Measurements from ENCODE around the gene ARID1B. TPM values are rescaled to one million over a fixed set of nuclear protein-coding genes. Genes with fewer than 3 reads are reported as not detected.
A peak's percentile ranks its signal among the peaks of the same experiment; 100 is the strongest.

ARID1B gene
- total and polyA plus RNA-seq, 2 of the 13 experiments (the other 11 are each of a cell fraction or from before 2014, with no cell fraction given): 20.1 to 32.6 TPM

GRCh38 chr6:156866220-156867015 is 89.2 kb downstream of the ARID1B start:
- Histone ChIP-seq H4K20me1 (ENCODE audit: insufficient read depth, low read length) (peaks cover 13% of the 10 kb centered on the region; the same call in 1 of the 2 replicates), H3K4me3 (replicated peaks in 1 of 3; ENCODE audit: insufficient read depth in 1 of 3, low read depth in 2 of 3, low read length in 3 of 3) (no peak overlapping the region), H2AFZ (ENCODE audit: low read length) (no peak overlapping the region), H3K4me1 (ENCODE audit: insufficient read depth, low read length) (no peaks in the 10 kb centered on the region), H3K27ac (ENCODE audit: extremely low read length, insufficient read depth, low read length) (no peak overlapping the region), H3K9ac (ENCODE audit: insufficient read depth, low read depth, low read length) (no peak overlapping the region), H3K9me3 (ENCODE audit: low read length) (no peaks in the 10 kb centered on the region), H3K4me2 (ENCODE audit: low read depth, low read length) (no peak overlapping the region), H3K27me3 (ENCODE audit: control insufficient read depth in 1 of 2, insufficient read depth in 2 of 2, low read length in 2 of 2) (no peaks in the 10 kb centered on the region), H3K79me2 (ENCODE audit: insufficient read depth, low read length) (peaks cover 89% of the 10 kb centered on the region), H3K36me3 (replicated peaks in 1 of 2; ENCODE audit: control insufficient read depth in 1 of 2, insufficient read depth in 2 of 2, low read length in 2 of 2) (peaks cover 3% of the 10 kb centered on the region in 2 experiments; a peak in 3 of 5 replicates)
- ATAC-seq: no peak
- no TSS peak for BruUV-seq (replicated peaks)
- WGBS (ENCODE audit: low lambda C conversion rate): 97% methylated on average over 10 of the region's 10 CpGs
- in situ Hi-C loops (cut with HindIII; ENCODE audit: extremely low pct_ligation_motif_present, low pct_unique_long_range_greater_than_20kb): no loop called here
- TF ChIP-seq ZNF460 (CRISPR knock-in tag; IDR thresholded peaks at IDR 0.05; ENCODE audit: borderline replicate concordance) (no peak), RBM22 (optimal IDR thresholded peaks at IDR 0.05; ENCODE audit: low read length) (peak; percentile 84), MBD4 (IDR thresholded peaks at IDR 0.05; ENCODE audit: borderline replicate concordance, low read length) (no peak)
- TF ChIP-seq, protein P1, sequence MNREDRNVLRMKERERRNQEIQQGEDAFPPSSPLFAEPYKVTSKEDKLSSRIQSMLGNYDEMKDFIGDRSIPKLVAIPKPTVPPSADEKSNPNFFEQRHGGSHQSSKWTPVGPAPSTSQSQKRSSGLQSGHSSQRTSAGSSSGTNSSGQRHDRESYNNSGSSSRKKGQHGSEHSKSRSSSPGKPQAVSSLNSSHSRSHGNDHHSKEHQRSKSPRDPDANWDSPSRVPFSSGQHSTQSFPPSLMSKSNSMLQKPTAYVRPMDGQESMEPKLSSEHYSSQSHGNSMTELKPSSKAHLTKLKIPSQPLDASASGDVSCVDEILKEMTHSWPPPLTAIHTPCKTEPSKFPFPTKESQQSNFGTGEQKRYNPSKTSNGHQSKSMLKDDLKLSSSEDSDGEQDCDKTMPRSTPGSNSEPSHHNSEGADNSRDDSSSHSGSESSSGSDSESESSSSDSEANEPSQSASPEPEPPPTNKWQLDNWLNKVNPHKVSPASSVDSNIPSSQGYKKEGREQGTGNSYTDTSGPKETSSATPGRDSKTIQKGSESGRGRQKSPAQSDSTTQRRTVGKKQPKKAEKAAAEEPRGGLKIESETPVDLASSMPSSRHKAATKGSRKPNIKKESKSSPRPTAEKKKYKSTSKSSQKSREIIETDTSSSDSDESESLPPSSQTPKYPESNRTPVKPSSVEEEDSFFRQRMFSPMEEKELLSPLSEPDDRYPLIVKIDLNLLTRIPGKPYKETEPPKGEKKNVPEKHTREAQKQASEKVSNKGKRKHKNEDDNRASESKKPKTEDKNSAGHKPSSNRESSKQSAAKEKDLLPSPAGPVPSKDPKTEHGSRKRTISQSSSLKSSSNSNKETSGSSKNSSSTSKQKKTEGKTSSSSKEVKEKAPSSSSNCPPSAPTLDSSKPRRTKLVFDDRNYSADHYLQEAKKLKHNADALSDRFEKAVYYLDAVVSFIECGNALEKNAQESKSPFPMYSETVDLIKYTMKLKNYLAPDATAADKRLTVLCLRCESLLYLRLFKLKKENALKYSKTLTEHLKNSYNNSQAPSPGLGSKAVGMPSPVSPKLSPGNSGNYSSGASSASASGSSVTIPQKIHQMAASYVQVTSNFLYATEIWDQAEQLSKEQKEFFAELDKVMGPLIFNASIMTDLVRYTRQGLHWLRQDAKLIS (CRISPR knock-in tag; IDR thresholded peaks at IDR 0.05): no peak
- intact Hi-C loops (cut with micrococcal nuclease; ENCODE audit: unreplicated experiment): no loop called here
- FAIRE-seq: peak; percentile 4
- no peak for DNase-seq (ENCODE audit: low spot score)
- ChIA-PET CTCF (ENCODE audit: low intra/inter-chr PET ratio, low total read pairs) (no interaction called here), POLR2A (no interaction called here)
